PC-9 (cell line): ENCODE data around the gene RAB15. TPM values are rescaled to one million over a fixed set of nuclear protein-coding genes. Genes with fewer than 3 reads are reported as not detected.

Source experiments
- BruUV-seq: library from RNA; stranded (reverse); fragments of 400-500 nt; replicated peaks from 2 replicates; lab custom pipeline; 2021; lab: Mats Ljungman, UMichigan
- CTCF ChIA-PET: fragments of 300-600 bp; sonication (Branson Sonifier 250); formaldehyde crosslinking; loops from one replicate; lab custom pipeline; 2022; ENCODE audit warnings: antibody characterized with exemption; lab: Charles Lee
- POLR2A ChIA-PET: fragments of 300-600 bp; sonication (Branson Sonifier 250); formaldehyde crosslinking; loops from one replicate; lab custom pipeline; 2022; ENCODE audit warnings: antibody characterized with exemption; ENCODE audit not compliant: unreplicated experiment; lab: Charles Lee
- DNase-seq, 2 experiments: peaks; one replicate each; pipeline versions ENCODE4 v3.0.0 to v3.0.0-alpha.2; 2015 to 2022; ENCODE audit warnings: mixed read lengths in 1 of 2
- H2AFZ ChIP-seq: fragments of 200-600 bp; sonication (generic); 2 replicates; pipeline ENCODE4 v1.8.1; 2017; ENCODE audit warnings: antibody characterized with exemption
- H3F3A ChIP-seq: fragments of 200-600 bp; sonication (generic); 2 replicates; pipeline ENCODE4 v1.8.1; 2017; ENCODE audit warnings: antibody characterized with exemption, mild to moderate bottlenecking, low read depth; ENCODE audit not compliant: insufficient read depth
- H3K27ac ChIP-seq: fragments of 200-600 bp; sonication (generic); 2 replicates; pipeline ENCODE4 v1.6.1; 2016; ENCODE audit warnings: mixed run types
- H3K27me3 ChIP-seq: fragments of 200-600 bp; sonication (generic); 2 replicates; pipeline ENCODE4 v1.6.1; 2016; ENCODE audit warnings: low read depth, mixed run types; ENCODE audit not compliant: insufficient read depth
- H3K36me3 ChIP-seq: fragments of 200-600 bp; sonication (generic); 2 replicates; pipeline ENCODE4 v1.6.1; 2016; ENCODE audit warnings: low read depth, mixed run types
- H3K4me1 ChIP-seq: fragments of 200-600 bp; sonication (generic); replicated peaks from 2 replicates; pipeline ENCODE4 v1.6.1; 2016; ENCODE audit warnings: mixed run types; ENCODE audit not compliant: insufficient read depth
- H3K4me2 ChIP-seq: fragments of 200-600 bp; sonication (generic); 2 replicates; pipeline ENCODE4 v1.6.1; 2017; ENCODE audit warnings: mixed run types
- H3K4me3 ChIP-seq: fragments of 200-600 bp; sonication (generic); 2 replicates; pipeline ENCODE4 v1.6.1; 2016; ENCODE audit warnings: mixed run types
- H3K79me2 ChIP-seq: fragments of 200-600 bp; sonication (generic); 2 replicates; pipeline ENCODE4 v1.6.1; 2017; ENCODE audit warnings: low read depth, mixed run types
- H3K9me2 ChIP-seq: fragments of 200-600 bp; sonication (generic); 2 replicates; pipeline ENCODE4 v1.8.1; 2017; ENCODE audit warnings: mild to moderate bottlenecking; ENCODE audit not compliant: insufficient read depth
- H3K9me3 ChIP-seq: fragments of 200-600 bp; sonication (generic); 2 replicates; pipeline ENCODE4 v1.8.1; 2016; ENCODE audit warnings: low read depth; ENCODE audit not compliant: insufficient read depth
- H4K20me1 ChIP-seq: fragments of 200-600 bp; sonication (generic); 2 replicates; pipeline ENCODE4 v1.8.1; 2017; ENCODE audit not compliant: insufficient read depth
- CTCF ChIP-seq: fragments of 200-600 bp; sonication (generic); conservative IDR thresholded peaks from 2 replicates; pipeline ENCODE4 v1.6.1; 2017; ENCODE audit warnings: mixed run types, antibody characterized with exemption, mild to moderate bottlenecking, moderate library complexity
- EZH2 ChIP-seq: fragments of 200-600 bp; sonication (generic); IDR thresholded peaks from 2 replicates; pipeline ENCODE4 v1.8.0; 2017; ENCODE audit warnings: antibody characterized with exemption, low read depth
- intact Hi-C: fragments of 100-400 bp; cut with micrococcal nuclease; formaldehyde crosslinking; loops from one replicate; pipeline ENCODE4 v1.10.0; 2022; ENCODE audit not compliant: unreplicated experiment
- total RNA-seq: library from RNA; stranded (reverse); gene quantifications from 2 replicates; pipeline ENCODE4 v1.2.3, GENCODE V29; 2021

The RAB15 gene
- total RNA-seq, 1 experiment from 2014 or later: 74.9 TPM

GRCh38 chr14:64952598-64953309 is 19.4 kb downstream of the RAB15 start:
- no TSS peak for BruUV-seq
- CTCF ChIA-PET: no interaction called here
- TF ChIP-seq EZH2 (no peak), CTCF (peak; percentile 41; the same call in 1 of the 2 replicates)
- Histone ChIP-seq H3K79me2 (no peaks in the 10 kb centered on the region; the same call in 1 of the 2 replicates), H3K4me2 (no peak overlapping the region), H2AFZ (no peak overlapping the region), H3F3A (no peaks in the 10 kb centered on the region; the same call in 1 of the 2 replicates), H3K27me3 (no peaks in the 10 kb centered on the region), H3K27ac (no peak overlapping the region), H3K9me3 (no peaks in the 10 kb centered on the region), H3K36me3 (peaks cover 25% of the 10 kb centered on the region; the same call in 1 of the 2 replicates), H3K9me2 (no peaks in the 10 kb centered on the region), H3K4me1 (no peaks in the 10 kb centered on the region), H3K4me3 (no peak overlapping the region), H4K20me1 (0 out of 2 replicates have a peak, but pooled peaks cover 3% of the 10 kb centered on the region)
- POLR2A ChIA-PET: no interaction called here
- intact Hi-C loops: no loop called here
- no peak for DNase-seq

DNA sequence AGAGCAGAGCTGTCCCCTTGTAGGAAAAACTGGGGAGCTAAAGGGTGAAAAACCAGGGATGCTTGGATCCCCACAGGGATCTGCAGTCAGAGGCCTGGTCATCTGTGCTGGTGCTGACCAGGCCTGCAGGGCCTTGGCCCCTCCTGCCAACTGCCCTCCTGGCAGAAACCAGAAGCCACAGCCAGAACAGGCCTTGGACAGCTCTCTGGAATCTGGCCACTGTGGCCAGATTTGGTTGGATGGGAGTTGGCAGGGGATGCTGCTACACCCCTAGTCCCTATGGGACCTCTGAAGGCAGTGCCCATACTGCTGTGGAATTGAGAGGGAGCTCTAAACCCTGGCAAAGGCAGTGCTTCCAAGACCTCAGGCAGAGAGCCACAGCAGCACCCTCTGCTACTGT is 20.4 kb downstream of the RAB15 start:
- Histone ChIP-seq H3K4me1 (no peaks in the 10 kb centered on the region), H2AFZ (no peak overlapping the region), H3K27me3 (no peaks in the 10 kb centered on the region), H3K36me3 (peaks cover 25% of the 10 kb centered on the region; the same call in 1 of the 2 replicates), H3K9me2 (no peaks in the 10 kb centered on the region), H3K27ac (no peak overlapping the region), H3K4me2 (no peak overlapping the region), H3K79me2 (no peaks in the 10 kb centered on the region; the same call in 1 of the 2 replicates), H4K20me1 (0 out of 2 replicates have a peak, but pooled peaks cover 3% of the 10 kb centered on the region), H3F3A (no peaks in the 10 kb centered on the region; the same call in 1 of the 2 replicates), H3K4me3 (no peak overlapping the region), H3K9me3 (no peaks in the 10 kb centered on the region)
- TF ChIP-seq EZH2 (no peak), CTCF (no peak)
- intact Hi-C loops: no loop called here
- DNase-seq: no peak
- ChIA-PET POLR2A (interaction anchor here (0.5 to 0.7 kb wide), 3 partner anchors 18 to 636 kb away, joined by 4 to 6 read pairs (median 6); no protein-coding TSS in a partner anchor), CTCF (no interaction called here)
- no TSS peak for BruUV-seq

GRCh38 chr14:64951291-64951690 is 20.8 kb downstream of the RAB15 start:
- DNase-seq: no peak
- POLR2A ChIA-PET: interaction anchor here (0.7 kb wide), 2 partner anchors 18 to 636 kb away, joined by 4 to 6 read pairs; no protein-coding TSS in a partner anchor
- Histone ChIP-seq H3K9me3 (no peaks in the 10 kb centered on the region), H2AFZ (no peak overlapping the region), H3K27ac (no peak overlapping the region), H3F3A (no peaks in the 10 kb centered on the region; the same call in 1 of the 2 replicates), H3K27me3 (no peaks in the 10 kb centered on the region), H4K20me1 (0 out of 2 replicates have a peak, but pooled peaks cover 3% of the 10 kb centered on the region), H3K36me3 (peaks cover 25% of the 10 kb centered on the region; the same call in 1 of the 2 replicates), H3K4me1 (no peaks in the 10 kb centered on the region), H3K4me3 (no peak overlapping the region), H3K9me2 (no peaks in the 10 kb centered on the region), H3K4me2 (no peak overlapping the region), H3K79me2 (no peaks in the 10 kb centered on the region)
- CTCF ChIA-PET: no interaction called here
- TF ChIP-seq EZH2 (no peak), CTCF (no peak)
- no TSS peak for BruUV-seq
- intact Hi-C loops: no loop called here
